Fibroblast of skin of left biceps (primary cell): ENCODE data around the gene CALML3.

Experiments
- DNase-seq, 2 experiments: peaks; one replicate each; pipeline ENCODE4 v3.0.0-alpha.2; 2013; ENCODE audit warnings: low read depth in 2 of 2

Gene CALML3

GRCh38 chr10:5567477-5567876, 42.7 kb downstream of the CALML3 start:
- no peak for DNase-seq

DNA sequence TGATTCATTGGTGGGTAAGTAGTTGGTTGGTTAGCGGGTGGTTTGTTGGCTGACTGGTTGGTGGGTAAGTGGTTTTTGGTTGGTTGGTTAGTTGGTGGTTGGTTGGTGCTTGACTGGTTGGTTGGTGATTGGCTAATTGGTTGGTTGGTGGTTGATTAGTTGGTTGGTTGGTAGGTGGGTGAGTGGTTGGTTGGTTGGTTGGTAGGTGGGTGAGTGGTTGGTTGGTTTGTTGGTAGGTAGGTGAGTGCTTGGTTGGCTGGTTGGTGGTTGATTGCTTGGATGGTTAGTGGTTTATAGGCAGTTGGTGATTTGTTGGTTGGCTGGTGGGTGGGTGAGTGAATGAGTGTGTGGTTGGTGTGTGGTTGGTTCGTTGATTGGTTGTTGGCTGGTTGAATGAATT, 44.2 kb downstream of the CALML3 start:
- no peak for DNase-seq

DNA sequence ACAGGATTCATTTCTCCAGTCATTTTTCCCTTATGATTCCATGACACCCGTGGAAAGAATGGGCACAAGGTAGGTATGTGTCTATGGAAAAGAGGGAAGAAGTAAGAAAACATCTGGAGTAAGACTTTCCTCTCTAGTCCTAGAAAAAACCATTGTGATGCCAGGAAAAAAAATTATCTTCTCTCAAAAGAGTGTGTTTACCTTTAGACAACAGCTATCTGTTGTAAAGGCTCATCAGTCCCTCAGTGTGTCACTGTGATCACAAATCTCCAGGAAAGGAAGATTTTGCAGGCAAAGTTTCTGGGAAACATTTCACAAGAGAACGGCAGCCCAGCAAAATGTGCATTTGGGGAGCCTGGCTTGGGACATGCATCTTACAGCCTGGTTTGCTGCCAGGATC, 44.8 kb downstream of the CALML3 start:
- no peak for DNase-seq

GRCh38 chr10:5570007-5570655, 45.4 kb downstream of the CALML3 start:
- DNase-seq, result no peak

DNA sequence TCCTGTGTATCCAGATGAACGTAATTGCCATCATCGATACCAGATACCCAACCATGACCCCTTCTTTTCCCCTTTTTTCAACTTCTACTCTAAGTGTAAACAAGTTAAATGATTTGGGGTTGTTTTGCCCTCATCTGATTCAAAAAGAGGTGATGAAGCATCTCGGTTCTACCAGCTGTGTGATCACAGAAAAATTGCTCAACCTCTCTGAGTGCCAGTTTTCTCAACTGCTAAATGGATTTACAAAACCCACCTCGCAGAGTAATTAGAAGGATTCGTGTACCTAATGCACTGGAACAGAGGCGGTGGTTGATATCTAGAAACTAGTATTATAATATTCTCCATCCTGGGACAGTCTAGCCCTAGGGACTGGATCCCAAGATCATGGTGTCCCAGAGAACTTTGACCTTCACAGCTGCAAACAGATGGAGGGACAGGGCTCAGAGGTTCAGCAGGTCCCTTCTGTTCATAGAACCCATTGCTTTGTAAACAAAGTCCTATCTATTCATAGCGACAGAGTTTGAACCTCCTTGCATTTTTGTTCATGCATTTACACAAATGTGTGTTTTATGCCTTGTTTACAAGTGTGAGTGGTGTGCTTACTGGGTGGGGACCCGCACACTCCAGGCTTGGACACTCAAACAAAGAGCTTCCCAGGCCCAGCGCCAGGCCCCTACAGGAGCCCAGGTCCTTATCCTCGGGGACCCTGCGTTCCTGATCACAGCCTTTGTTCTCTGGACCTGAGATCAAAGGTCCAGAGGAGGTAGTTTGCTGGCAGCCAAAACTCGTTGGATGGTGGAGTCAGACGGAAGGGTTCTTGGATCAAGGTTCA, 46.4 kb downstream of the CALML3 start:
- DNase-seq, result no peak

DNA sequence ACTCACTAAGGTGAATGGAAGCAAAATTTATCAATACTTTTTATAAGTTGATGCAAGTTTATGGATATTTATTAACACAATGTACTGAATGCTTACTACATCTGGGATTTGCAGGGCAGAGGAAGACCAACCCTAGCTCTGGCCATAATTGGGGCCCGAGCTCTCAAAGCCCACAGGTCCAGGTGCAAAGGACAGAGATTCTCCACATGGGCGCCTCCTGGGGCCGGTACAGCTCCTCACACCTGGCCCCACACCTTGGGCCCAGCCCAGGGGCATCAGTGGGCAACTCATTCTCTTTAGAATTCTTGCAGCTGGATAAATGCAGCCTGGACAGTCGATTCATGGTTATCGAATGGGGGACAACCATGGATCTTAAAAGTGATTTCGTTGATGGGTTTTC, 47.1 kb downstream of the CALML3 start:
- no peak for DNase-seq

GRCh38 chr10:5573319-5573950, 48.7 kb downstream of the CALML3 start:
- no peak for DNase-seq

DNA sequence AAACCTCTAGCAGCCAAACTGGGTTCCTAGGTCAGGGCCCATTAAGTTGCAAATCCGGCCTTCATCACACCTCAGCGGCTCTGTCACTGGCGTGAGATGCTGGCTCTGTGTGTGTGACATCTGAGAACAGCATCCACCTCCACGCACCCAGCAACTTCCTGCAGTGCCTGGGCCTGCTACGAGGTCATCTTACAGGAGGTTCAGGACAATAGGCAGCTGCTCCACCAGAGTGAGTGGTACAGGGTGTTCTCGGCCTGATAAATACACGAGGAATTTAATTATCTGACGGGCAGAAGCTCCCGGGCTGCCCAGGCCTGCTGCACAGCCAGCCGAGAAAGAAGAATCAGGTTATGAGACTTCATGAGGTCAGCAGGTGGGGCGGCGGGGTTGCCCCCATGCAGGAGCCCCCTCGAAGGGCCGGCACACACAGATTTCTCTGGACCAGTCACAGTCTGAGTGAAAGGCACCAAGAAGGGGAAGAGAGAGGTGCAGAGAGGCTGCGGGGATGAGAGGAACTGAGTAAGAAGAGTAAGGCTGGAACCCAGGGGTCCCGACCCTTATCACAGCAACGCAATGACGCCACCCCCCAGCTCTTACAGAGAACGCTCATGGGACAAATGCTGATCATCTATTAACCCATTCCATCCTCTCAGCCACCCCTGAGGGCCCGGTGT, 49.3 kb downstream of the CALML3 start:
- no peak for DNase-seq

GRCh38 chr10:5574642-5575131, 49.9 kb downstream of the CALML3 start:
- no peak for DNase-seq

DNA sequence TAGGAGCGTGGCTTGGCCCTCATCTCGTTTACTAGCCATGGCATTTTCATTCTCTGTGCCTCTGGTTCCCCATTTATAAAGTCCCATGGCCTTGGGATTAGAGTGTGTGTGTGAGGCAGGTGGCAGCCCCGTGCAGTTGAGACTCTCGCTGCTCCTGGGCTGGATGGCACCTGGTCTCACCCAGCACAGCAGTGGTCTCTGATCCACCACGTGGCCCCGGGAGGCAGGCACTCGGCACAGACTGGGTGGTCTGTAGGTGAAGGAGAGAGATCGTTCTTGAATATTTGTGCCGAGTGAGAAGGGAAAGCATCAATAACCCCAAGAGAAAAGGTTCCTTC, 50.4 kb downstream of the CALML3 start:
- DNase-seq, result no peak

DNA sequence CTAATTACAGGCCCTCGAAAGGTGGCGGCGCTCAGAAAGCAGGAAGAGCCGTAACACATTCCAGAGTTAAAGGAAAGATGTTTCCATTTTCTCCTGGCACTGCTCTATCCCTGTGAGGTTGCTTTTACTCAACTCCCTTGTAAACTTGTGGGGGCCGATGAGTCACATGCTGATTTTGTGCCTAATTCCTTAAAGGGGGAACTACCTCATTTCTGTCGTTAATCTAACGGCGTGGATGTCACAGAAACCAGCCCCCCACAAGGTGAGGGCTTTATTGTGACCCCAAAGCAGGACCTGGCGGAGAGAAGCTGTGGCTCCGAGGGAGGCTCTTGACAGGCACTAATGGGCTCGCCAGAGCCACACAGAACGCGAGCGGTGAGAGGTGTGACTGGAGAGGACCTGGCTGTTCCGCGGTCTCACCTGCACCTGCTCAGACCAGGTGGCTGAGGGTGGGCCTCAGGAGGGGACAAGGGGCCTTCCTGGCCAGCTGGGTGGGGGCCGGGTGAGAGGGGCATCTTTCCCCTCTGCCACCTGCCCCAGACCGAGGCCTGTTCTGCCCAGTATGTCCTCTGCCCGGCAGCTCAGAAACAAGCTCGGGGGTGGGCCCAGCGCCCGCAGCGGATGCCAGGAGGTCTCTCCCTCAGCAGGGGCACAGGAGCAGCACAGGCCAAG, 50.9 kb downstream of the CALML3 start:
- DNase-seq, result peak; percentile 48 to 59

DNA sequence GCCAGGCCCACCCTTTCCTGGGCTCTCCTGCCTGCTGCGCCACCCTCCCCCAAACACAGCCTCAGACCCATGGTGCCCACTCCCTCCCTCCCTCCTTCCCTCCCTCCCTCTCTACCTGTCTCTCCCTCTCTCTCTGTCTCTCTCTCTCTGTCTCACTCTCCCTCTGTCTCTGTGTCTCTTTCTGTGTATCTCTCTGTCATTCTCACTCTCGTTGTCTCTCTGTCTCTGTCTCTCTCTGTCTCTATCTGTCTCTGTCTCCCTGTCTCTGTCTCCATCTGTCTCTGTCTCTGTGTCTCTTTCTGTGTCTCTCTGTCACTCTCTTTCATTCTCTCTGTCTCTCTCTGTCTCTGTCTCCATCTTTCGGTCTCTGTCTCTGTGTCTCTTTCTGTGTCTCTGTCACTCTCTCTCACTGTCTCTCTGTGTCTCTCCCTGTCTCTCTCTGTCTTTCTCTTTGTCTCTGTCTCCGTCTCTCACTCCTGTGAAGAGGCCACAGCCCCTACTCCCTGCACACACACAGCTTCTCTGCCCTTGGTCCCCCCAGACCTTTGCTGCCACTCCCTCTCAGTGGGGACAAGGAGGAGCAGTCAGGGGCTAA, 51.5 kb downstream of the CALML3 start:
- no peak for DNase-seq
